GM12872 (cell line): Measurements from ENCODE around the gene NKX1-2.

Experiments used
- TF ChIP-seq, protein P1 (sequence below): IDR thresholded peaks from 3 replicates; pipeline ENCODE4 v1.5.1; 2011; ENCODE audit warnings: low read depth, mild to moderate bottlenecking, low read length, moderate library complexity; ENCODE audit not compliant: insufficient read depth

The NKX1-2 gene

DNA sequence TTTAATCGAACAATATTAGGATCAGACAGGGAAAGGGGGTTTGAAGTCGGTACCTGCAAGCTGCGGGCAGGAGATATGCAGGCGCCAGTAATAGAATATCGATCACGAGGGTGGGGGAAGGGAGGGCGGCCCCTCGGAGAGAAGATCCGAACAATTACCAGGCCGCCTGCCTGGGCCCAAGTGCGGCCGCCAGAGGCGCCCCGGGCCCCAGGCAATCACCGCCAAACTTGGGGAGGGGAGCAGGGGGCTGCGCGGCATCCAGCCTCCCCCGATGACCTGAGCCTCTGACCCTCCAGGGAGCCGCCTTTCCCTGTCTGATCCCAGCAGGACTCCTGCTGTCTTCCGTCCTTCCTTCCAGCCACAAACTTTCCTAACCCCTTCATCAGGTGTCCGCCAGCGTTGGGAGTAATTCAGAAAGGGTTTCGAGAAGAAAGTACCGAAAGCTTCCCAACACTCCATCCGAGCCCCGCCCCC lies 1.1 kb downstream of the NKX1-2 start:
- TF ChIP-seq, protein P1, sequence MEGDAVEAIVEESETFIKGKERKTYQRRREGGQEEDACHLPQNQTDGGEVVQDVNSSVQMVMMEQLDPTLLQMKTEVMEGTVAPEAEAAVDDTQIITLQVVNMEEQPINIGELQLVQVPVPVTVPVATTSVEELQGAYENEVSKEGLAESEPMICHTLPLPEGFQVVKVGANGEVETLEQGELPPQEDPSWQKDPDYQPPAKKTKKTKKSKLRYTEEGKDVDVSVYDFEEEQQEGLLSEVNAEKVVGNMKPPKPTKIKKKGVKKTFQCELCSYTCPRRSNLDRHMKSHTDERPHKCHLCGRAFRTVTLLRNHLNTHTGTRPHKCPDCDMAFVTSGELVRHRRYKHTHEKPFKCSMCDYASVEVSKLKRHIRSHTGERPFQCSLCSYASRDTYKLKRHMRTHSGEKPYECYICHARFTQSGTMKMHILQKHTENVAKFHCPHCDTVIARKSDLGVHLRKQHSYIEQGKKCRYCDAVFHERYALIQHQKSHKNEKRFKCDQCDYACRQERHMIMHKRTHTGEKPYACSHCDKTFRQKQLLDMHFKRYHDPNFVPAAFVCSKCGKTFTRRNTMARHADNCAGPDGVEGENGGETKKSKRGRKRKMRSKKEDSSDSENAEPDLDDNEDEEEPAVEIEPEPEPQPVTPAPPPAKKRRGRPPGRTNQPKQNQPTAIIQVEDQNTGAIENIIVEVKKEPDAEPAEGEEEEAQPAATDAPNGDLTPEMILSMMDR, result no peak

DNA sequence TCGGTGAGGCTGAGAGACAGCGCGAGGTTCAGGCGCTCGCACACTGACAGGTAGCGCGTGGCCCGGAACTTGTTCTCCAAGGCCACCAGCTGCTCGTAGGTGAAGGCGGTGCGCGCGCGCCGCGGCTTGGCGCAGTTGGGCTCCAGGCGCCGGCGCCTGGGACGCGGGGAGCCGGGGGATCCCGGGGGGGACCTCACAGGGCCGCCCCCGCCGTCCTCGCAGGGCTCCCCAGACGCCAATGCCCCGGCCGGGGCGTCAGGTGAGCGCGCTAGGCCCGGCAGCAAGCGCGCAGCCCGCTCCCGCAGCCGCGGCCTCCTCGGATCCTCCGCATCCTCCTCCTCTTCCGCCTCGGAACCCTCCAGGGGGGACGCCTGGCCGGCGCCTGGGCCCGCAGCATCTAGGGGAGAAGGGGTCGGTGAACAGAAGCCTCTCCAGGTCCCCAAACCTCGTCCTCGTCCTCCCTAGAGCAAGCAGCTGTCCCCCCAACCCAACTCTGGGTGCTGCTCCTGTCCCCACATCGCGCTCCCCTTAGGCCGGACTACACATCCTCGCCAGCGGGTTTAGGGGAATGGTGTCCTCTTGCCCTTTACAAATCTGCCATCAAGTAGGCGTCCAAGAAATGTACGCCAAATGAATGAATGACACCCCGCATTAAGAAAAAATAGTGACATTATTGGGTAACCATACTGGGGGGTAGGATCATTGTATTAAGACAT lies 1.9 kb downstream of the NKX1-2 start:
- TF ChIP-seq, protein P1, result no peak

DNA sequence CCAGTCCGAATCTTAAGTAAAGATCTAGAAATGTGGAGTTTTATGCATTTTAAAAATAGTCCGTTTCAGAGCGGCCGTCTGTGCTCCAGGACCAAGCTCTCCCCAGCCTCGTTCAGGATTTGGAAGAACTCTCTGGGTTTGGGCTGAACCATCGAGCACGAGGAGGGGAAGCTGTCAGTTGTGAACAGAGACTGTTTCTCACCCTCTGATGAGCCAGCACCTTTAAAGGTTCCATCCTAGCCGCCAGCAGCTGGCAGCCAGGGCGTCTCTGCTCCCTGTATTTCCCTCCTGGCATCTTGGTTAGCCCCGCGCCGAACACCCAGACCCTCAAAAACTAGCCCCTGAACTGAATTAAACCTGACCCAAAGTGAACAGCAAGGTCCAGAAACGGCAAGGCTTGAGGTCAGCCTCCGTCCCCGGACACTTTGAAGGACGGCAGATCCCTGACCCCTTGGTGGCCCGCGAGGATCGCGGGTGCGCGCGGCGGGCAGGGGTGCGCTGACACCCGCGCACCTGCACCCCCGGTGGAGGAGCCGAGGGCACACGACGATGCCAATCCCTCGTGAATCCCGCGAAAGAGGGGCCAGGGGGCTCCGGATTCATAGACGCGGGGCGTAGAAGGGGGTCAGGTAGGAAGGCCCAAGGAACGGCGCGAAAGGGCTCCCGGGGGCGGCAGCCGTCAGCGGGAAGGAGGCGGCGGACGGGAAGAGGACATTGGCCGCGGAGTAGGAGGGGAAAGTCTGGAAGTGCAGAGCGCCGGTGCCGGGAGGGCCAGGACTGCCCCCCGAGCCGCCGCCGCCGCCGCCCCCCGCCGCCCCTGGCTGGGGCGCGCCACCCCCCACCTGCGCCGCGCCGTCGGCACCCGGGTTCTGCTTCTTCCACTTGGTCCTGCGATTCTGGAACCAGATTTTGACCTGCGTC lies 2.7 kb downstream of the NKX1-2 start:
- TF ChIP-seq, protein P1, result no peak

DNA sequence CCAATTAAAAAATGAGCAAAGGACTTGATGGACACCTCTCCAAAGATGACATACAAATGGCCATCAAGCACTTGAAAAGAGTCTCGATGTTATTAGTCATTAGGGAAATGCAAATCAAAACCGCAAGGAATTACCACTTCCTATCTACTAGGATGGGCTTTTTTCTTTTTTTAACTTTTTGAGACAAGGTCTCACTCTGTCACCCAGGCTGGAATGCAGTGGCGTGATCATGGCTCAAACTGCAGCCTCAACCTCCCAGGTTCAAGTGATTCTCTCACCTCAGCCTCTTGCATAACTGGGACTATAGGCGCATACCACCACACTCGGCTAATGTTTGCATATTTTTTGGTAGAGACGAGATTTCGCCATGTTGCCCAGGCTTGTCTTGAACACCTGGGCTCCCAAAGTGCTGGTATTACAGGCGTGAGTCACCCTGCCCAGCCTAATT lies 13.6 kb downstream of the NKX1-2 start:
- TF ChIP-seq, protein P1, result no peak

DNA sequence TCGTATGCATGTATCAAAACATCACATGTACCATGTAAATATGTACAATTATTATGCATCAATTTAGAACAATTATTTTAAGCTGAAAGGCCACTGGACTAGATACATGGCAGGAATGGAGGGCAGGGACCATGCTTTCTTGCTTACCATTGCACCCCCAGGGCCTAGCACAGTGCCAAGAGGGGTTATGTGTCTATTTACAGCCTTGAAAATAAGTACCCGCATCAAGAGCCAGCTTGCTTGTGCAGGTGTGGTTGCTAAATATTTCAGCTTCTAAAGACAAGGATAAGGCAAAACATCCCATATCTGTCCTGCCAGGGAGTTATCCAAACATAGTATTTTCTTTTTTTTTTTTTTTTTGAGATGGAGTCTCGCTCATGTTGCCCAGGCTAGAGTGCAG lies 16.4 kb downstream of the NKX1-2 start:
- TF ChIP-seq, protein P1, result no peak

DNA sequence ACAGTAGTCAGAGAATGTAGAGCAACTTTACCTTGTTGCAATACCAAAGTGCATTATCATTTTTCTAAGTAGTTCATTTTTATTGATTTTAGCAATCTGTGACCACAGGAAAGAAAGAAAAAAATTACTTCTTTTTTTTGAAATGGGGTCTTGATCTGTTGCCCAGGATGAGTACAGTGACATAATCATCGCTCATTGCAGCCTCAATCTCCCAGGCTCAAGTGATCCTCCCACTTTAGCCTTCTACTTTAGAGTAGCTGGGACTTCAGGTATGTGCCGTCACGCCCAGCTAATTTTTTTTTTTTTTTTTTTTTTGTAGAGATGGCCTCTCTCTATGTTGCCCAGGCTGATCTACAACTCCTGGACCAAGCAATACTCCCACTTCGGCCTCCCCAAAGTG lies 19.8 kb downstream of the NKX1-2 start:
- TF ChIP-seq, protein P1, result no peak

DNA sequence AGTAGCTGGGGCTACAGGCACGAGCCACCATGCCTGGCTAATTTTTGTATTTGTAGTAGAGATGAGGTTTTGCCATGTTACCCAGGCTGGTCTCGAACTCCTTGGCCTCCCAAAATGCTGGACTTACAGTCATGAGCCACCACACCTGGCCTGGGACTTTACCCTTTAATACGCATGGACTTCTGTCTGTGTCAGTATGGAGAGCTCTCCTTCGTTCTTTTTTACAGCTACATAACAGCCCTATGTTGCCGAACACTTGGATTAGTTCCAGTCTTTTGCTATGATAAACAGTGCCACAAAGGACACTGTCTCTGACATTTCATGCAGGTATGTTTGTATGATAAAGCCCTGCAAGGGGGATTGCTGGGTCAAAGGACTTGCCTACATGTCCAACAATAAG lies 20.3 kb downstream of the NKX1-2 start:
- TF ChIP-seq, protein P1, result no peak
